Stimulated activated CD4-positive, alpha-beta T cell treated with anti-CD3 and anti-CD28 coated beads, Interleukin-15, amount 100 ng/mL, for 24 hours (primary cell): ENCODE results near the gene CDHR3.
A peak's percentile ranks its signal among the peaks of the same experiment; 100 is the strongest.

Experiments used
- DNase-seq: peaks from one replicate; pipeline ENCODE4 v3.0.0-alpha.2; 2020

Gene CDHR3

GRCh38 chr7:106054156-106054910 lies 91.3 kb downstream of the CDHR3 start:
- no peak for DNase-seq

GRCh38 chr7:106054971-106055532 lies 92.0 kb downstream of the CDHR3 start:
- no peak for DNase-seq

DNA sequence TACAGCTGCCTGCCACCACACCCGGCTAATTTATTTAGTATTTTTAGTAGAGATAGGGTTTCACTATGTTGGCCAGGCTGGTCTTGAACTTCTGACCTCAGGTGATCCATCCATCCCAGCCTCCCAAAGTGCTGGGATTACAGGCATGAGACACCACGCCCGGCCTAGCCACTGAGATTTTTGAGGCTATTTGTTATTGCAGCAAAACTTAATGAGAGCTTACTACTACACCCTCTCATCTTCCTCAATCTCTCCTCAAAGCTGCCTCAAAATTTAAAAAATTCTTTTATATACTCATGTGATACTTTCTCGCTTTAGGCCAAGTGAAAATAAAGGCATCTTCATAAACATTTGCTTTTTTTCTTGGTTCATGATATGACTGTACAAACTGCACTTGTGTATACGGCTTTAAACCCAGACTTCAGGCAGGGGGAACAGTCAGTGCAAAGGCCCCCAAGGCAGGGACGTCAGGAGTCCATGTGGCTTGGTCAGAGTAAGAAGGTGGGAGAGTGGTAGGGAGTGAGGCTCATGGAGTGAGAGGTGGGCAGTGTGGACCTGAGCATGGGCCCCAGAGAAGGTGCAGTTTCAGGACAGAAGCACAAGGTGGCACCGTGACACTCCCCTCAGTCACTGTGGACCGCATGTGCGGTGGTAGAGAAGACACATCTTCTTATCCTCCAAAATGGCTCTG lies 93.6 kb downstream of the CDHR3 start:
- DNase-seq, result peak; percentile 77

- DNase-seq, result no peak
Measured at GRCh38 chr7:106057204-106057961, 94.3 kb downstream of the CDHR3 start.

DNA sequence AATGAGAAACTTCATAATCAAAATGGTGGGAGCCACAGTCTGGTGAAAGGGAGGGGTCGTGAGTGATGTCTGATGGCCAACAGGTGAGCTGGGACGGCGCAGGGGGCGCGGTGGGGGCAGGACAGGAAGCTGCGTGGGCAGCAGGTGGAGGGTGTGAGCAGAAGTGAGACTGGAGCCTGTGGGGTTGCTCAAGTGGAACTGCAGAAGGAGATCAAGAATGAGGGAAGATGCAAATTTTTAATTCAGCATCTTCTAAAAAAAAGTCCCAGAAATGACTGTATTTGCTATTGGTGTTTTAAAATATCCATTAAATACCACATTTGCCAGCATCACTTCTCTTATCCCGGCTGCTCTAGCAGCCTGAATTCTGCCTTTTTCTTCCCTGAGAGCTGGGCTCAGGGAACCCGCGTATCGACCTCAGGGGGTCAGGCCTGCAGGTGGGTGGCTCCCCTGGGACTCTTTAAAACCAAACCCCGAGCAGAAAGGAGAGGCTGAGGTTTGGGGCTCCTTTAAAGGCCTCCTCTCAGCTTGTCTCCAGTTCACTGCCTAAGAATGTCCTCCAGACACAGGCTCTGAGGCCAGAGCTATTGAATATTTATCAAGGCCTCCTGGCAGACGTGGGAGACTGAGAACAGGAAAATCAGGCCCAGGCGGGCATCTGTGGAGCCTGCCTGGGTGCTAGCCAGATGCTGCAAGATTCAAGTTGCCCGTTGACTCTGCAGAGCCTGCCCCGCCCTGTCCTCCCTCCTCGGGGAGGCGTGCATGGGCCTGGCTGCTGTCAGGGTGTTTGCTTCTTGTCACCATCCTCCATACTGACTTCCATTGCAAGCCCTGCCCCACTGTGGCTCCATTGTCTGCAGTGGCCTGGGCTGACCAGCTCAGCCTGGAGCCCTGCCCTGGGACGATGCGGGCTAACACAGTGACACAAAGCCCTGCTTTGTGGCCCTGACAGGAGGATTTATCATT lies 95.2 kb downstream of the CDHR3 start:
- no peak for DNase-seq

GRCh38 chr7:106058928-106059324 lies 95.9 kb downstream of the CDHR3 start:
- DNase-seq, result no peak

- DNase-seq, result no peak
Measured at GRCh38 chr7:106059556-106059955, 96.5 kb downstream of the CDHR3 start.

DNA sequence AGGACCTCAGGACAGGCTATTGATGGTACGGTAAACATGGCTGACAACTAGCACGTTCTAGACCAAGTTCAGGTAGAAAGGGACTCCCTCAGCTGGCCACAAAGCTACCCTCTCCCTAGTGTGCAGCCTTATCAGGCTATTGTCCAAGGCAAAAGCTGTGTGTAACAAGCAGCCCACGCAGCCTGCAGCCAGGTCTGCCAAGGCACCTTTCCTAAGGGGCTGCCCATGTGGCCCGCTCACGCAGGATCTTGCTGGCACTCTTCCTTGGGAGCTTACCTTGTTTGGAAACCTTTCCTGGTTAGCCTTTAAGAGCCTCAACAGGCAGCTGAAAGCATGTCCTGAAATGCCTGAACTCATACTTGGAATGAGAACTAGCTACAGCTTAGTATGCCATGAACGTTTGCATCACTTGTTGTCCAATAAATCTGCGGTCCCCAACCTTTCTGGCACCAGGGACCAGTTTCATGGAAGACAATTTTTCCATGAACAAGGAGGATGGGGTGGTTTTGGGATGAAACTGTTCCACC lies 97.4 kb downstream of the CDHR3 start:
- DNase-seq, result no peak

GRCh38 chr7:106061301-106061979 lies 98.4 kb downstream of the CDHR3 start:
- no peak for DNase-seq

GRCh38 chr7:106062006-106062405 lies 98.9 kb downstream of the CDHR3 start:
- no peak for DNase-seq

GRCh38 chr7:106062521-106062931 lies 99.5 kb downstream of the CDHR3 start:
- DNase-seq, result no peak

- no peak for DNase-seq
Measured at GRCh38 chr7:106063024-106063423, 100.0 kb downstream of the CDHR3 start.

GRCh38 chr7:106063692-106064091 lies 100.6 kb downstream of the CDHR3 start:
- DNase-seq, result no peak

DNA sequence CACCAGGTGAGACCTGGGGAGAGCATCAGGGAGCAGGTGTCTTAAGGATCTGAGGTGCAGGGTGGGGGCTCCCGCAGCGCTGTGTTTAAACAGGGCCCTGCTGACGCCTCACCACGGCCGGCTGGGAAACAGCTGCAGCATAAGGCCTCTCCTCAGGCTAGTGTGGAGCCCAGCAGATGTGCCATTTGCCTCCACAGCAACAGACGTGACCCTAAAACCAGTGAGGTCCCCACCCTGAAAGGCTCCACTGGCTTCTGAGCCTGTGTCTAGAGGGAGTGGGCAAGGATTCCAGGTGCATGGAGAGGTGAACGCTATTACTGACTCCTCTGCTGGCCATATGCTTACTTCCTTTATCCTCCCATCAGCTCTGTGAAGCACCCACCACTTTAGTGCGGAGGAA lies 101.3 kb downstream of the CDHR3 start:
- no peak for DNase-seq

- no peak for DNase-seq
Measured at GRCh38 chr7:106064771-106065574, 101.9 kb downstream of the CDHR3 start.

GRCh38 chr7:106065575-106066500 lies 102.8 kb downstream of the CDHR3 start:
- DNase-seq, result no peak

- no peak for DNase-seq
Measured at GRCh38 chr7:106067678-106068077, 104.6 kb downstream of the CDHR3 start.

- DNase-seq, result no peak
Measured at GRCh38 chr7:106068538-106068961, 105.5 kb downstream of the CDHR3 start.

GRCh38 chr7:106068986-106069385 lies 105.9 kb downstream of the CDHR3 start:
- no peak for DNase-seq
